K562 (cell line): Measurements from ENCODE around the gene C6orf62. TPM values are rescaled to one million over a fixed set of nuclear protein-coding genes. Genes with fewer than 3 reads are reported as not detected.
A peak's percentile ranks its signal among the peaks of the same experiment; 100 is the strongest.

ENCODE experiments used
- DIDO1 ChIP-seq: fragments of 450-650 bp; IDR thresholded peaks from 2 replicates; pipeline ENCODE4 v1.6.1; 2016; ENCODE audit warnings: low read depth, missing biosample characterization, missing genetic modification characterization
- E4F1 ChIP-seq: fragments of 250-450 bp; sonication (Bioruptor Pico); IDR thresholded peaks from 2 replicates; pipeline ENCODE4 v1.5.0; 2021; ENCODE audit warnings: mild to moderate bottlenecking, borderline replicate concordance
- EP400 ChIP-seq: fragments of 450-650 bp; IDR thresholded peaks from 2 replicates; pipeline ENCODE4 v1.6.1; 2017; ENCODE audit warnings: antibody characterized with exemption, mild to moderate bottlenecking, moderate library complexity
- FOXK1 ChIP-seq: sonication (generic); formaldehyde crosslinking; IDR thresholded peaks from 2 replicates; pipeline ENCODE4 v1.8.0; 2022; ENCODE audit warnings: missing genetic modification reagents, mild to moderate bottlenecking, borderline replicate concordance
- FUS ChIP-seq: fragments of 200-400 bp; formaldehyde crosslinking; optimal IDR thresholded peaks from 2 replicates; pipeline ENCODE3; 2017; ENCODE audit warnings: low read depth, low read length
- KAT7 ChIP-seq: sonication (generic); formaldehyde crosslinking; IDR thresholded peaks from 2 replicates; pipeline ENCODE4 v1.8.0; 2022; ENCODE audit warnings: missing genetic modification reagents, mild to moderate bottlenecking, borderline replicate concordance
- MCM3 ChIP-seq: fragments of 450-650 bp; IDR thresholded peaks from 2 replicates; pipeline ENCODE4 v1.6.1; 2016
- MCM7 ChIP-seq, 2 experiments: fragments of 450-650 bp; IDR thresholded peaks; 2 replicates each; pipeline ENCODE4 v1.6.1; 2016 to 2018
- NCOA1 ChIP-seq: fragments of 450-650 bp; IDR thresholded peaks from 2 replicates; pipeline ENCODE4 v1.6.1; 2016; ENCODE audit warnings: low read depth
- PHB ChIP-seq: fragments of 250-450 bp; sonication (Bioruptor Pico); IDR thresholded peaks from 2 replicates; pipeline ENCODE4 v1.5.0; 2021
- PHB2 ChIP-seq: fragments of 450-650 bp; IDR thresholded peaks from 2 replicates; pipeline ENCODE4 v1.6.1; 2017; ENCODE audit warnings: low read depth
- RHOXF2B ChIP-seq: fragments of 250-450 bp; sonication (Bioruptor Pico); conservative IDR thresholded peaks from 2 replicates; pipeline ENCODE4 v1.5.1; 2021
- RNF219 ChIP-seq: fragments of 250-450 bp; sonication (Bioruptor Pico); IDR thresholded peaks from 2 replicates; pipeline ENCODE4 v1.5.0; 2022; ENCODE audit warnings: mild to moderate bottlenecking
- SIN3B ChIP-seq: fragments of 450-650 bp; IDR thresholded peaks from 2 replicates; pipeline ENCODE4 v1.6.1; 2017; ENCODE audit warnings: low read depth, mild to moderate bottlenecking, moderate library complexity
- SMAD4 ChIP-seq: fragments of 250-450 bp; sonication (Bioruptor Pico); conservative IDR thresholded peaks from 2 replicates; pipeline ENCODE4 v1.8.0; 2021; ENCODE audit warnings: inconsistent platforms, mild to moderate bottlenecking, moderate library complexity
- SP2 ChIP-seq: IDR thresholded peaks from 2 replicates; pipeline ENCODE4 v1.6.1; 2011; ENCODE audit warnings: mild to moderate bottlenecking, low read depth, low read length, moderate library complexity; ENCODE audit not compliant: poor library complexity, severe bottlenecking; ENCODE audit errors: extremely low read depth
- TAF15 ChIP-seq: fragments of 200-400 bp; formaldehyde crosslinking; IDR thresholded peaks from 2 replicates; pipeline ENCODE4 v1.6.1; 2017; ENCODE audit warnings: mild to moderate bottlenecking, low read depth, low read length, moderate library complexity
- TOE1 ChIP-seq, 2 experiments: fragments of 450-650 bp in 1 of 2; sonication (generic) in 1 of 2; formaldehyde crosslinking in 1 of 2; IDR thresholded peaks; 2 replicates each; pipeline versions ENCODE4 v1.7.1 to v1.8.0; 2016 to 2022; ENCODE audit warnings: borderline replicate concordance in 2 of 2, mild to moderate bottlenecking in 2 of 2, antibody characterized with exemption in 1 of 2, inconsistent platforms in 1 of 2, low read depth in 1 of 2, missing genetic modification reagents in 1 of 2, moderate library complexity in 1 of 2
- XRCC4 ChIP-seq: IDR thresholded peaks from one replicate; pipeline ENCODE4 v1.6.1; 2011; ENCODE audit not compliant: insufficient read depth, insufficient read length; ENCODE audit errors: extremely low read depth
- ZBTB9 ChIP-seq: fragments of 450-650 bp; formaldehyde crosslinking; IDR thresholded peaks from 2 replicates; pipeline ENCODE4 v1.4.0; 2020; ENCODE audit warnings: mild to moderate bottlenecking, moderate library complexity
- ZFP1 ChIP-seq: fragments of 450-650 bp; formaldehyde crosslinking; IDR thresholded peaks from 2 replicates; pipeline ENCODE4 v1.4.0; 2020; ENCODE audit warnings: mild to moderate bottlenecking, mixed read lengths
- ZKSCAN8 ChIP-seq: fragments of 200-800 bp; sonication (Bioruptor generic); IDR thresholded peaks from 2 replicates; pipeline ENCODE4 v1.6.1; 2016; ENCODE audit warnings: missing genetic modification characterization, missing compliant biosample characterization
- ZNF174 ChIP-seq: fragments of 250-450 bp; sonication (Bioruptor Pico); IDR thresholded peaks from 2 replicates; pipeline ENCODE4 v1.4.0; 2020; ENCODE audit warnings: mild to moderate bottlenecking
- ZNF717 ChIP-seq: fragments of 250-450 bp; sonication (Bioruptor Pico); IDR thresholded peaks from 2 replicates; pipeline ENCODE4 v1.5.0; 2021
- ZNF785 ChIP-seq: fragments of 250-450 bp; sonication (Bioruptor Pico); IDR thresholded peaks from 2 replicates; pipeline ENCODE4 v1.4.0; 2020; ENCODE audit warnings: mild to moderate bottlenecking
- ZSCAN32 ChIP-seq: fragments of 450-650 bp; formaldehyde crosslinking; IDR thresholded peaks from 2 replicates; pipeline ENCODE4 v1.4.0; 2020; ENCODE audit warnings: mild to moderate bottlenecking, moderate library complexity
- polyA plus RNA-seq, 8 experiments: library from polyadenylated mRNA; depleted of rRNA in 4 of 8; stranded (reverse) in 5 of 8; unstranded in 3 of 8; fragments of >200 nt; fragmentation: Nextera tagmentation in 2 of 8; fragmentation: Illumina TruSeq in 1 of 8; extraction: Ambion mirVana in 2 of 8; extraction: Trizol in 1 of 8; gene quantifications; 2 replicates each; pipeline versions ENCODE4 v1.2.1 to v1.2.3, GENCODE V29; 2011 to 2014; ENCODE audit warnings: inconsistent platforms in 1 of 8, missing spikeins in 1 of 8
- total RNA-seq, 7 experiments: library from RNA; depleted of rRNA in 6 of 7; stranded (reverse); fragments of >200 nt in 6 of 7; fragmentation: Illumina TruSeq in 2 of 7; extraction: Trizol in 2 of 7; gene quantifications; 2 replicates each; pipeline versions ENCODE4 v1.2.1 to v1.2.3, GENCODE V29; 2011 to 2021; ENCODE audit warnings: low replicate concordance in 1 of 7

Gene C6orf62
- total and polyA plus RNA-seq, 9 of the 15 experiments (the other 6 are each of a cell fraction or from before 2014, with no cell fraction given), result 48.5 to 579 (median 111) TPM

- TF ChIP-seq ZBTB9 (CRISPR knock-in tag), result no peak; the same call in 1 of the 2 replicates
- TF ChIP-seq PHB2, result no peak
- TF ChIP-seq PHB (CRISPR knock-in tag), result no peak
- TF ChIP-seq ZFP1 (CRISPR knock-in tag), result no peak
- TF ChIP-seq EP400, result no peak
- 0 out of 2 replicates have a peak, but pooled peaks have one; percentile 38 for TF ChIP-seq TAF15
- no peak; the same call in 1 of the 2 replicates for TF ChIP-seq KAT7 (CRISPR knock-in tag)
- TF ChIP-seq SIN3B, result no peak
- no peak for TF ChIP-seq SP2
- no peak for TF ChIP-seq ZSCAN32
- no peak for TF ChIP-seq NCOA1
- TF ChIP-seq RHOXF2B (CRISPR knock-in tag), result no peak
- TF ChIP-seq ZNF174 (CRISPR knock-in tag), result no peak
- TF ChIP-seq DIDO1 (tag), result no peak
- TF ChIP-seq FUS, result peak; percentile 63
- TF ChIP-seq TOE1 (IDR thresholded peaks at IDR 0.05; ENCODE audit: borderline replicate concordance), result no peak
- TF ChIP-seq TOE1 (CRISPR knock-in tag; IDR thresholded peaks at IDR 0.05; ENCODE audit: borderline replicate concordance, low read depth), result no peak
- no peak for TF ChIP-seq ZKSCAN8 (CRISPR knock-in tag)
- TF ChIP-seq ZNF717 (CRISPR knock-in tag), result no peak
- TF ChIP-seq MCM3, result no peak
- no peak for TF ChIP-seq RNF219 (CRISPR knock-in tag)
- no peak for TF ChIP-seq ZNF785 (CRISPR knock-in tag)
- no peak for TF ChIP-seq XRCC4
- no peak for TF ChIP-seq E4F1 (CRISPR knock-in tag)
- TF ChIP-seq FOXK1 (CRISPR knock-in tag), result no peak
- peak; percentile 57 for TF ChIP-seq SMAD4 (CRISPR knock-in tag)
- no peak for TF ChIP-seq MCM7 (IDR thresholded peaks at IDR 0.05)
Measured at GRCh38 chr6:24720131-24720603, 1.2 kb upstream of the C6orf62 start (continued).
